ENCODE results near the gene EXOSC3. TPM values are rescaled to one million over a fixed set of nuclear protein-coding genes. Genes with fewer than 3 reads are reported as not detected.

The EXOSC3 gene
- total and polyA plus RNA-seq, 2 of the 8 experiments (the other 6 are each of a cell fraction or from before 2014, with no cell fraction given) = 46.7 to 73.4 TPM

DNA sequence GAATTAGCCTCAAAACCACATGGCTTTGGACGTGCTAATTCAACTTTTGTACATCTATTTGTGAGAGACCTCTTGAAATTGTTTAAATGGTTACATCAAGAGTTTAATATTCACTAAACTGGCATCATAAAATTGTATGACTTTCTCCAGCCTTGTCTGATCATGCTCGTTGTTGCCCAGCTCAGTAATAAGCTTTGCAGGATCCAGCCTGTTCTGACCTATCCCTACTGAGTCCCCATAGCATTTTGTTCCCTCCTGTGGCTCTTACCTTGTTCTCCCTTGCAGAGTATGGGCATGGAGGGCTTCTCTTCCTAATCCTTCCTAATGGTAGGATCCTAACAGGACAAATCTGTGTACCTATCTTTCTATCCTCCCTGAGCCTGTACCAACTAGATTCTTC lies 6.3 kb downstream of the EXOSC3 start:
- Histone ChIP-seq H3K79me2 (ENCODE audit: control insufficient read depth in 1 of 2, insufficient read depth in 2 of 2, low read length in 2 of 2) (peaks cover 0 to 16% of the 10 kb centered on the region in 2 experiments; a peak in 3 of 4 replicates), H3K36me3 (ENCODE audit: control insufficient read depth in 2 of 4, insufficient read depth in 4 of 4, low read length in 3 of 4) (peaks cover 21 to 69% (median 48%) of the 10 kb centered on the region in 4 experiments), H3K14ac (ENCODE audit: insufficient read length) (no peak overlapping the region), H4K5ac (ENCODE audit: insufficient read length, low read depth, low read length) (no peak overlapping the region), H3K27ac (ENCODE audit: low read depth, low read length) (no peak overlapping the region), H3K23me2 (ENCODE audit: low read depth, low read length) (no peaks in the 10 kb centered on the region), H3K4me2 (ENCODE audit: insufficient read depth in 1 of 2, low read depth in 2 of 2, low read length in 2 of 2) (no peak overlapping the region), H3K4ac (replicated peaks; ENCODE audit: insufficient read length, low read depth, low read length) (no peak overlapping the region), H3K9ac (replicated peaks in 1 of 4; ENCODE audit: extremely low read depth in 1 of 4, low read depth in 3 of 4, low read length in 3 of 4) (no peak overlapping the region), H3K27me3 (replicated peaks in 1 of 4; ENCODE audit: control insufficient read depth in 3 of 4, extremely low read depth in 1 of 4, insufficient read depth in 3 of 4, low read length in 3 of 4) (no peaks in the 10 kb centered on the region), H4K8ac (ENCODE audit: extremely low read depth, insufficient read depth, low read length) (no peak overlapping the region), H3K23ac (ENCODE audit: insufficient read length) (no peak overlapping the region), H3K4me3 (ENCODE audit: extremely low read depth in 1 of 4, insufficient read depth in 2 of 4, low read depth in 3 of 4, low read length in 4 of 4) (no peak overlapping the region), H2BK120ac (replicated peaks; ENCODE audit: low read depth, low read length) (no peak overlapping the region), H3K4me1 (replicated peaks in 1 of 4; ENCODE audit: control insufficient read depth in 3 of 4, insufficient read depth in 4 of 4, low read length in 3 of 4) (no peaks in the 10 kb centered on the region), H2BK15ac (ENCODE audit: low read length) (no peak overlapping the region), H4K20me1 (replicated peaks in 1 of 2; ENCODE audit: control insufficient read depth in 1 of 2, insufficient read depth in 2 of 2, low read length in 2 of 2) (peaks cover 0 to 12% of the 10 kb centered on the region in 2 experiments), H2AK5ac (ENCODE audit: low read depth, low read length) (no peak overlapping the region), H3K79me1 (ENCODE audit: low read depth, low read length) (peaks cover 6% of the 10 kb centered on the region; the same call in 1 of the 2 replicates), H2BK20ac (ENCODE audit: low read length) (no peak overlapping the region), H3K9me3 (ENCODE audit: insufficient read depth in 2 of 2, low read depth in 1 of 2, low read length in 1 of 2) (no peaks in the 10 kb centered on the region), H3K18ac (ENCODE audit: extremely low read depth, low read length) (no peak overlapping the region), H2BK12ac (ENCODE audit: low read depth, low read length) (no peak overlapping the region), H2AFZ (ENCODE audit: low read length) (no peak overlapping the region), H3K56ac (replicated peaks; ENCODE audit: insufficient read length, low read depth, low read length) (no peak overlapping the region), H2BK5ac (ENCODE audit: low read depth, low read length) (no peak overlapping the region), H4K91ac (replicated peaks; ENCODE audit: insufficient read length, low read length) (no peak overlapping the region)
- no peak for DNase-seq (ENCODE audit: low read depth in 1 of 2, low spot score in 2 of 2)
- 83% methylated on average over 2 of the region's 2 CpGs; no CpG with 5 or more reads in 1 of the 2 experiments for WGBS, 2 experiments (ENCODE audit: extremely low coverage in 1 of 2, insufficient coverage in 1 of 2, insufficient read length in 1 of 2, insufficient replicate concordance in 2 of 2, low coverage in 1 of 2, low lambda C conversion rate in 2 of 2, missing lambda C conversion rate in 1 of 2)
- ChIA-PET POLR2A (ENCODE audit: partially characterized antibody) (interaction anchor here (0.8 to 2.5 kb wide), 4 partner anchors 9 to 90 kb away, joined by 3 to 15 read pairs (median 4); no protein-coding TSS in a partner anchor), CTCF (ENCODE audit: partially characterized antibody) (no interaction called here)
- no peak for FAIRE-seq
- TF ChIP-seq KDM5A (IDR thresholded peaks at IDR 0.05; ENCODE audit: low read length) (no peak), SIRT6 (IDR thresholded peaks at IDR 0.05; ENCODE audit: low read length) (no peak), ASH2L (IDR thresholded peaks at IDR 0.05; ENCODE audit: low read length) (no peak), SUZ12 (IDR thresholded peaks at IDR 0.05; ENCODE audit: low read length) (no peak), BRCA1 (IDR thresholded peaks at IDR 0.05; ENCODE audit: low read depth, low read length) (no peak), SP2 (IDR thresholded peaks at IDR 0.05; ENCODE audit: low read length) (no peak), SIN3A (conservative IDR thresholded peaks at IDR 0.05 in 1 of 2, IDR thresholded peaks at IDR 0.05 in 1 of 2; ENCODE audit: low read depth in 1 of 2, low read length in 2 of 2) (no peak), HDAC2 (IDR thresholded peaks at IDR 0.05; ENCODE audit: borderline replicate concordance in 1 of 2, low read depth in 2 of 2, low read length in 2 of 2) (no peak), NANOG (IDR thresholded peaks at IDR 0.05; ENCODE audit: insufficient read depth, low read depth, low read length, poor library complexity, severe bottlenecking) (no peak), CBX8 (IDR thresholded peaks at IDR 0.05; ENCODE audit: borderline replicate concordance, low read depth, low read length) (no peak), RAD21 (IDR thresholded peaks at IDR 0.05 in 1 of 2, conservative IDR thresholded peaks at IDR 0.05 in 1 of 2; ENCODE audit: low read depth in 2 of 2, low read length in 2 of 2) (no peak)
- TF ChIP-seq, protein P1, sequence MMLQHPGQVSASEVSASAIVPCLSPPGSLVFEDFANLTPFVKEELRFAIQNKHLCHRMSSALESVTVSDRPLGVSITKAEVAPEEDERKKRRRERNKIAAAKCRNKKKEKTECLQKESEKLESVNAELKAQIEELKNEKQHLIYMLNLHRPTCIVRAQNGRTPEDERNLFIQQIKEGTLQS (IDR thresholded peaks at IDR 0.05; ENCODE audit: insufficient read depth, low read depth, low read length) = no peak
